GM12878 (cell line): ENCODE results near the gene SHB. TPM values are rescaled to one million over a fixed set of nuclear protein-coding genes. Genes with fewer than 3 reads are reported as not detected.

Experiments
- ATF7 ChIP-seq: fragments of 450-650 bp; IDR thresholded peaks from 2 replicates; pipeline ENCODE4 v1.6.1; 2016; ENCODE audit warnings: low read depth, mild to moderate bottlenecking
- BCL11A ChIP-seq: IDR thresholded peaks from 2 replicates; pipeline ENCODE4 v1.6.1; 2011; ENCODE audit warnings: low read depth, low read length
- CREB1 ChIP-seq: IDR thresholded peaks from 2 replicates; pipeline ENCODE4 v1.6.1; 2012; ENCODE audit warnings: low read depth, mild to moderate bottlenecking, inconsistent platforms
- CTCF ChIP-seq, 3 experiments: IDR thresholded peaks in 2 of 3; conservative IDR thresholded peaks in 1 of 3; 2 replicates each; pipeline ENCODE4 v1.5.1; 2011; ENCODE audit warnings: low read depth in 3 of 3, low read length in 3 of 3, mild to moderate bottlenecking in 3 of 3, control low read depth in 2 of 3, moderate library complexity in 2 of 3, inconsistent platforms in 1 of 3, mixed read lengths in 1 of 3; ENCODE audit not compliant: control insufficient read depth in 2 of 3, insufficient read depth in 1 of 3; ENCODE audit errors: extremely low read depth in 1 of 3
- EZH2 ChIP-seq: IDR thresholded peaks from 2 replicates; pipeline ENCODE4 v1.6.1; 2012; ENCODE audit warnings: low read depth, mild to moderate bottlenecking, control low read depth, inconsistent platforms, low read length, borderline replicate concordance; ENCODE audit not compliant: control insufficient read depth
- GABPA ChIP-seq: IDR thresholded peaks from 2 replicates; pipeline ENCODE4 v1.6.1; 2014; ENCODE audit warnings: antibody characterized with exemption, low read depth, mild to moderate bottlenecking, inconsistent platforms
- HDAC2 ChIP-seq: fragments of 200-600 bp; sonication (generic); IDR thresholded peaks from 2 replicates; pipeline ENCODE4 v1.6.1; 2017
- HSF1 ChIP-seq: fragments of 150-350 bp; IDR thresholded peaks from 2 replicates; pipeline ENCODE4 v1.6.1; 2014; ENCODE audit warnings: mild to moderate bottlenecking, low read depth, low read length
- KDM1A ChIP-seq: fragments of 200-600 bp; sonication (generic); IDR thresholded peaks from 2 replicates; pipeline ENCODE4 v1.6.1; 2016; ENCODE audit warnings: borderline replicate concordance
- MEF2A ChIP-seq: IDR thresholded peaks from 2 replicates; pipeline ENCODE4 v1.6.1; 2011; ENCODE audit warnings: low read depth, mild to moderate bottlenecking, low read length, moderate library complexity; ENCODE audit not compliant: insufficient read depth
- NFYA ChIP-seq: IDR thresholded peaks from 2 replicates; pipeline ENCODE4 v1.6.1; 2011; ENCODE audit warnings: low read depth, mild to moderate bottlenecking, low read length, improper control_type of control experiment, borderline replicate concordance
- NR2C2 ChIP-seq: IDR thresholded peaks from 2 replicates; pipeline ENCODE4 v1.6.1; 2011; ENCODE audit warnings: borderline replicate concordance, low read depth; ENCODE audit not compliant: control insufficient read depth, insufficient read length
- NR2F1 ChIP-seq: fragments of 450-650 bp; conservative IDR thresholded peaks from 2 replicates; pipeline ENCODE4 v1.6.1; 2017; ENCODE audit warnings: mild to moderate bottlenecking
- PAX8 ChIP-seq: fragments of 450-650 bp; IDR thresholded peaks from 2 replicates; pipeline ENCODE4 v1.6.1; 2017; ENCODE audit warnings: mild to moderate bottlenecking, moderate library complexity
- PBX3 ChIP-seq: IDR thresholded peaks from 2 replicates; pipeline ENCODE4 v1.6.1; 2011; ENCODE audit warnings: mild to moderate bottlenecking, low read depth, low read length, moderate library complexity; ENCODE audit not compliant: insufficient replicate concordance
- REST ChIP-seq: IDR thresholded peaks from 2 replicates; pipeline ENCODE4 v1.6.1; 2012; ENCODE audit warnings: mild to moderate bottlenecking, low read depth, low read length
- RUNX3 ChIP-seq: IDR thresholded peaks from 2 replicates; pipeline ENCODE4 v1.6.1; 2012; ENCODE audit warnings: low read length, inconsistent platforms
- SKIL ChIP-seq: fragments of 450-650 bp; IDR thresholded peaks from 2 replicates; pipeline ENCODE4 v1.6.1; 2017; ENCODE audit warnings: mild to moderate bottlenecking, low read depth, inconsistent platforms; ENCODE audit not compliant: poor library complexity, severe bottlenecking
- SRF ChIP-seq, 2 experiments: IDR thresholded peaks; 2 replicates each; pipeline ENCODE4 v1.6.1; 2011; ENCODE audit warnings: low read depth in 2 of 2, low read length in 2 of 2, mild to moderate bottlenecking in 1 of 2, moderate library complexity in 1 of 2
- polyA plus RNA-seq, 11 experiments: library from polyadenylated mRNA; depleted of rRNA in 4 of 11; unstranded in 6 of 11; stranded (reverse) in 5 of 11; fragments of >200 nt; fragmentation: Nextera tagmentation in 4 of 11; fragmentation: Illumina TruSeq in 1 of 11; extraction: Ambion mirVana in 4 of 11; extraction: Trizol in 1 of 11; gene quantifications; 1 replicate in 1 of 11; 2 replicates in 10 of 11; pipeline versions ENCODE4 v1.2.1 to v1.2.3, GENCODE V29; 2011 to 2016; ENCODE audit warnings: inconsistent platforms in 2 of 11, missing spikeins in 2 of 11, low read depth in 1 of 11
- total RNA-seq, 4 experiments: library from RNA; depleted of rRNA in 3 of 4; stranded (reverse); fragments of >200 nt in 3 of 4; fragmentation: Illumina TruSeq in 1 of 4; extraction: Trizol in 1 of 4; gene quantifications; 2 replicates each; pipeline versions ENCODE4 v1.2.1 to v1.2.3, GENCODE V29; 2013 to 2021

Gene SHB
- total and polyA plus RNA-seq, 10 of the 15 experiments (the other 5 are each of a cell fraction or from before 2014, with no cell fraction given): 0.29 to 6.2 (median 1.3) TPM

- TF ChIP-seq SKIL: no peak
- no peak for TF ChIP-seq BCL11A
- TF ChIP-seq RUNX3: peak; percentile 39; the same call in 1 of the 2 replicates
- TF ChIP-seq EZH2: no peak
- TF ChIP-seq PAX8: no peak
- no peak for TF ChIP-seq CTCF (IDR thresholded peaks at IDR 0.05 in 2 of 3, conservative IDR thresholded peaks at IDR 0.05 in 1 of 3; ENCODE audit: control insufficient read depth in 2 of 3, extremely low read depth in 1 of 3, insufficient read depth in 1 of 3, low read depth in 3 of 3, low read length in 3 of 3)
- TF ChIP-seq PBX3: no peak
- TF ChIP-seq NR2C2: no peak
- TF ChIP-seq GABPA: no peak
- 0 out of 2 replicates have a peak, but pooled peaks have one; percentile 16 for TF ChIP-seq MEF2A
- no peak for TF ChIP-seq REST
- peak; percentile 92 for TF ChIP-seq NR2F1
- TF ChIP-seq KDM1A: no peak
- peak; percentile 33; the same call in 1 of the 2 replicates for TF ChIP-seq ATF7
- TF ChIP-seq HDAC2: no peak
- TF ChIP-seq CREB1: no peak; the same call in 1 of the 2 replicates
- no peak for TF ChIP-seq HSF1
- no peak for TF ChIP-seq SRF (IDR thresholded peaks at IDR 0.05; ENCODE audit: low read depth in 2 of 2, low read length in 2 of 2)
- no peak for TF ChIP-seq NFYA
These were observed 60.6 kb downstream of the SHB start (continued) for GRCh38 chr9:38008168-38009034.
